HepG2 (cell line): ENCODE data around the gene TUT4. TPM values are rescaled to one million over a fixed set of nuclear protein-coding genes. Genes with fewer than 3 reads are reported as not detected.

ENCODE experiments used
- KLF16 ChIP-seq, 2 experiments: sonication (generic) in 1 of 2; formaldehyde crosslinking in 1 of 2; IDR thresholded peaks; 2 replicates each; pipeline versions ENCODE4 v1.6.1 to v1.8.0; 2016 to 2023; ENCODE audit warnings: missing genetic modification reagents in 2 of 2, missing compliant biosample characterization in 1 of 2
- NAIF1 ChIP-seq: sonication (generic); formaldehyde crosslinking; IDR thresholded peaks from 2 replicates; pipeline ENCODE4 v1.5.0; 2020; ENCODE audit warnings: mild to moderate bottlenecking, missing genetic modification reagents, borderline replicate concordance
- TBP ChIP-seq: sonication (generic); formaldehyde crosslinking; IDR thresholded peaks from 2 replicates; pipeline ENCODE4 v1.5.0; 2020; ENCODE audit warnings: missing genetic modification reagents
- ZNF614 ChIP-seq: IDR thresholded peaks from 2 replicates; pipeline ENCODE4 v1.6.1; 2018; ENCODE audit warnings: missing biosample characterization, missing genetic modification reagents, inconsistent platforms, borderline replicate concordance
- ZSCAN22 ChIP-seq: sonication (generic); formaldehyde crosslinking; IDR thresholded peaks from 2 replicates; pipeline ENCODE4 v1.4.0; 2020; ENCODE audit warnings: mild to moderate bottlenecking, missing genetic modification reagents
- polyA plus RNA-seq, 8 experiments: library from polyadenylated mRNA; depleted of rRNA in 3 of 8; stranded (reverse) in 7 of 8; unstranded in 1 of 8; fragments of >200 nt; fragmentation: Illumina TruSeq in 4 of 8; extraction: Trizol in 4 of 8; gene quantifications; 2 replicates each; pipeline versions ENCODE4 v1.2.1 to v1.2.3, GENCODE V29; 2011 to 2016; ENCODE audit warnings: low read depth in 4 of 8, missing spikeins in 1 of 8, mixed read lengths in 1 of 8; ENCODE audit not compliant: insufficient read depth in 1 of 8
- total RNA-seq, 5 experiments: library from RNA; depleted of rRNA; stranded (reverse); fragments of >200 nt; fragmentation: Illumina TruSeq; extraction: Trizol; gene quantifications; 2 replicates each; pipeline ENCODE4 v1.2.3, GENCODE V29; 2016; ENCODE audit warnings: low read depth in 1 of 5
- TF ChIP-seq, protein P1 (sequence below): IDR thresholded peaks from 2 replicates; pipeline ENCODE4 v1.6.1; 2016; ENCODE audit warnings: control low read depth
- TF ChIP-seq, protein P2 (sequence below): sonication (generic); formaldehyde crosslinking; IDR thresholded peaks from 2 replicates; pipeline ENCODE4 v1.4.0; 2020; ENCODE audit warnings: missing genetic modification reagents
- TF ChIP-seq, protein P3 (sequence below): sonication (generic); formaldehyde crosslinking; IDR thresholded peaks from 2 replicates; pipeline ENCODE4 v1.9.0; 2022; ENCODE audit warnings: low read depth, missing genetic modification reagents

Gene TUT4
- total and polyA plus RNA-seq, 2 of the 13 experiments (the other 11 are each of a cell fraction or from before 2014, with no cell fraction given), result 44.7 to 53.5 TPM

DNA sequence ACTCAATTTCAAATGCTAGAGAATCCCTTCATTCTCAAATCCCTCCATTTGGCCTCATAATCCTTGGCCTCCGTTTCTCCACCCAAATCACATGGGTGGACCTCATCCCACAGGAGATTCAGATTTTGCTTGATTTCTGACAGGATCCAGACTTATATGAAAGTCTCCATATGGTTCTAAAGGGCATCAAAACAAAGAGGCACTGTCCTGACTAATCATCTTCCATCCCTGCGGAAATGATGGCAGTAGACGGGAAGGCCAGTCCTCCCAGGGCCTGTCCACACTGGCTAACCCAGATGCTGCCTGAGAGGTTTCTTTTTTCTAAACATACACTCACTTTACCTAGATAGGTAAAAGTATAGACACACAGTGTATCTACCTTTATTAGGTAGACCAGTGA lies 167.5 kb downstream of the TUT4 start (continued):
- TF ChIP-seq, protein P1, sequence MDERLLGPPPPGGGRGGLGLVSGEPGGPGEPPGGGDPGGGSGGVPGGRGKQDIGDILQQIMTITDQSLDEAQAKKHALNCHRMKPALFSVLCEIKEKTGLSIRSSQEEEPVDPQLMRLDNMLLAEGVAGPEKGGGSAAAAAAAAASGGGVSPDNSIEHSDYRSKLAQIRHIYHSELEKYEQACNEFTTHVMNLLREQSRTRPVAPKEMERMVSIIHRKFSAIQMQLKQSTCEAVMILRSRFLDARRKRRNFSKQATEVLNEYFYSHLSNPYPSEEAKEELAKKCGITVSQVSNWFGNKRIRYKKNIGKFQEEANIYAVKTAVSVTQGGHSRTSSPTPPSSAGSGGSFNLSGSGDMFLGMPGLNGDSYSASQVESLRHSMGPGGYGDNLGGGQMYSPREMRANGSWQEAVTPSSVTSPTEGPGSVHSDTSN (CRISPR knock-in tag), result no peak
- TF ChIP-seq ZSCAN22 (no peak), NAIF1 (CRISPR knock-in tag) (no peak), KLF16 (CRISPR knock-in tag; IDR thresholded peaks at IDR 0.05) (no peak), TBP (no peak), ZNF614 (CRISPR knock-in tag) (no peak)
- TF ChIP-seq, protein P2, sequence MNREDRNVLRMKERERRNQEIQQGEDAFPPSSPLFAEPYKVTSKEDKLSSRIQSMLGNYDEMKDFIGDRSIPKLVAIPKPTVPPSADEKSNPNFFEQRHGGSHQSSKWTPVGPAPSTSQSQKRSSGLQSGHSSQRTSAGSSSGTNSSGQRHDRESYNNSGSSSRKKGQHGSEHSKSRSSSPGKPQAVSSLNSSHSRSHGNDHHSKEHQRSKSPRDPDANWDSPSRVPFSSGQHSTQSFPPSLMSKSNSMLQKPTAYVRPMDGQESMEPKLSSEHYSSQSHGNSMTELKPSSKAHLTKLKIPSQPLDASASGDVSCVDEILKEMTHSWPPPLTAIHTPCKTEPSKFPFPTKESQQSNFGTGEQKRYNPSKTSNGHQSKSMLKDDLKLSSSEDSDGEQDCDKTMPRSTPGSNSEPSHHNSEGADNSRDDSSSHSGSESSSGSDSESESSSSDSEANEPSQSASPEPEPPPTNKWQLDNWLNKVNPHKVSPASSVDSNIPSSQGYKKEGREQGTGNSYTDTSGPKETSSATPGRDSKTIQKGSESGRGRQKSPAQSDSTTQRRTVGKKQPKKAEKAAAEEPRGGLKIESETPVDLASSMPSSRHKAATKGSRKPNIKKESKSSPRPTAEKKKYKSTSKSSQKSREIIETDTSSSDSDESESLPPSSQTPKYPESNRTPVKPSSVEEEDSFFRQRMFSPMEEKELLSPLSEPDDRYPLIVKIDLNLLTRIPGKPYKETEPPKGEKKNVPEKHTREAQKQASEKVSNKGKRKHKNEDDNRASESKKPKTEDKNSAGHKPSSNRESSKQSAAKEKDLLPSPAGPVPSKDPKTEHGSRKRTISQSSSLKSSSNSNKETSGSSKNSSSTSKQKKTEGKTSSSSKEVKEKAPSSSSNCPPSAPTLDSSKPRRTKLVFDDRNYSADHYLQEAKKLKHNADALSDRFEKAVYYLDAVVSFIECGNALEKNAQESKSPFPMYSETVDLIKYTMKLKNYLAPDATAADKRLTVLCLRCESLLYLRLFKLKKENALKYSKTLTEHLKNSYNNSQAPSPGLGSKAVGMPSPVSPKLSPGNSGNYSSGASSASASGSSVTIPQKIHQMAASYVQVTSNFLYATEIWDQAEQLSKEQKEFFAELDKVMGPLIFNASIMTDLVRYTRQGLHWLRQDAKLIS (CRISPR knock-in tag), result no peak
- TF ChIP-seq, protein P3, sequence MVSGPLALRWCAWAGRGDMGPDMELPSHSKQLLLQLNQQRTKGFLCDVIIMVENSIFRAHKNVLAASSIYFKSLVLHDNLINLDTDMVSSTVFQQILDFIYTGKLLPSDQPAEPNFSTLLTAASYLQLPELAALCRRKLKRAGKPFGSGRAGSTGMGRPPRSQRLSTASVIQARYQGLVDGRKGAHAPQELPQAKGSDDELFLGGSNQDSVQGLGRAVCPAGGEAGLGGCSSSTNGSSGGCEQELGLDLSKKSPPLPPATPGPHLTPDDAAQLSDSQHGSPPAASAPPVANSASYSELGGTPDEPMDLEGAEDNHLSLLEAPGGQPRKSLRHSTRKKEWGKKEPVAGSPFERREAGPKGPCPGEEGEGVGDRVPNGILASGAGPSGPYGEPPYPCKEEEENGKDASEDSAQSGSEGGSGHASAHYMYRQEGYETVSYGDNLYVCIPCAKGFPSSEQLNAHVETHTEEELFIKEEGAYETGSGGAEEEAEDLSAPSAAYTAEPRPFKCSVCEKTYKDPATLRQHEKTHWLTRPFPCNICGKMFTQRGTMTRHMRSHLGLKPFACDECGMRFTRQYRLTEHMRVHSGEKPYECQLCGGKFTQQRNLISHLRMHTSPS (CRISPR knock-in tag), result no peak

Other genes with a start within 250 kb of the TUT4 start
- gene CC2D1B, start 186.9 kb downstream of the TUT4 start, total RNA-seq (2016; rRNA removed; fragmentation: Illumina TruSeq; extraction: Trizol), result 11.5 and 19.2 TPM in 2 replicates
- gene CC2D1B, start 186.9 kb downstream of the TUT4 start, polyA plus RNA-seq (2011; rRNA removed), result 7.2 and 11.7 TPM in 2 replicates
- 23.5 and 32.5 TPM in 2 replicates for gene ORC1, start 148.7 kb downstream of the TUT4 start, total RNA-seq (2016; rRNA removed; fragmentation: Illumina TruSeq; extraction: Trizol)
- 4.6 and 7.0 TPM in 2 replicates for gene ORC1, start 148.7 kb downstream of the TUT4 start, polyA plus RNA-seq (2011; rRNA removed)
- 45.5 and 60.0 TPM in 2 replicates for gene PRPF38A, start 148.5 kb downstream of the TUT4 start, total RNA-seq (2016; rRNA removed; fragmentation: Illumina TruSeq; extraction: Trizol)
- gene PRPF38A, start 148.5 kb downstream of the TUT4 start, polyA plus RNA-seq (2011; rRNA removed), result 18.3 and 19.5 TPM in 2 replicates
- gene GPX7, start 49.3 kb upstream of the TUT4 start, total RNA-seq (2016; rRNA removed; fragmentation: Illumina TruSeq; extraction: Trizol), result 10.5 and 14.1 TPM in 2 replicates
- 16.2 and 17.2 TPM in 2 replicates for gene GPX7, start 49.3 kb upstream of the TUT4 start, polyA plus RNA-seq (2011; rRNA removed)
- gene SHISAL2A, start 80.1 kb upstream of the TUT4 start, total RNA-seq (2016; rRNA removed; fragmentation: Illumina TruSeq; extraction: Trizol), result not detected in 2 replicates
- not detected in 2 replicates for gene SHISAL2A, start 80.1 kb upstream of the TUT4 start, polyA plus RNA-seq (2011; rRNA removed)
- 30.4 and 60.7 TPM in 2 replicates for gene COA7, start 145.3 kb upstream of the TUT4 start, total RNA-seq (2016; rRNA removed; fragmentation: Illumina TruSeq; extraction: Trizol)
- gene COA7, start 145.3 kb upstream of the TUT4 start, polyA plus RNA-seq (2011; rRNA removed), result 12.3 and 13.7 TPM in 2 replicates
- 17.9 and 28.1 TPM in 2 replicates for gene ZYG11B, start 173.4 kb upstream of the TUT4 start, total RNA-seq (2016; rRNA removed; fragmentation: Illumina TruSeq; extraction: Trizol)
- gene ZYG11B, start 173.4 kb upstream of the TUT4 start, polyA plus RNA-seq (2011; rRNA removed), result 6.4 and 6.9 TPM in 2 replicates